PC-3 (cell line): ENCODE measurements around the gene TPPP. TPM values are rescaled to one million over a fixed set of nuclear protein-coding genes. Genes with fewer than 3 reads are reported as not detected.

Source experiments
- ATAC-seq: fragments of 200-7000 bp; cut with Tn5 transposase; 2 replicates; pipeline ENCODE4 v1.9.1; 2020; ENCODE audit warnings: mild to moderate bottlenecking, moderate library complexity
- BruUV-seq: library from RNA; stranded (reverse); fragments of 400-500 nt; replicated peaks from 2 replicates; lab custom pipeline; 2021; lab: Mats Ljungman, UMichigan
- CTCF ChIA-PET: fragments of 300-600 bp; sonication (Branson Sonifier 250); formaldehyde crosslinking; loops from one replicate; lab custom pipeline; 2022; ENCODE audit warnings: antibody characterized with exemption; lab: Charles Lee
- POLR2A ChIA-PET: fragments of 300-600 bp; sonication (Branson Sonifier 250); formaldehyde crosslinking; loops from one replicate; lab custom pipeline; 2022; ENCODE audit warnings: antibody characterized with exemption; ENCODE audit not compliant: unreplicated experiment; lab: Charles Lee
- DNase-seq: peaks from one replicate; pipeline ENCODE4 v3.0.0-alpha.2; 2015
- H2AFZ ChIP-seq: fragments of 300-600 bp; sonication (generic); 2 replicates; pipeline ENCODE4 v1.6.0; 2016; ENCODE audit warnings: antibody characterized with exemption, low read length
- H3F3A ChIP-seq: fragments of 300-600 bp; sonication (generic); one replicate; pipeline ENCODE4 v1.6.0; 2017; ENCODE audit warnings: antibody characterized with exemption, low read length, control low read depth, mild to moderate bottlenecking; ENCODE audit not compliant: unreplicated experiment
- H3K27ac ChIP-seq: fragments of 300-600 bp; sonication (generic); 2 replicates; pipeline ENCODE4 v1.5.1; 2016; ENCODE audit warnings: mild to moderate bottlenecking, low read length
- H3K27me3 ChIP-seq: fragments of 300-600 bp; sonication (generic); 2 replicates; pipeline ENCODE4 v1.6.1; 2016; ENCODE audit warnings: low read length, mixed read lengths
- H3K36me3 ChIP-seq: fragments of 300-600 bp; sonication (generic); 2 replicates; pipeline ENCODE4 v1.6.1; 2016; ENCODE audit warnings: low read depth, mixed run types, low read length, mixed read lengths
- H3K4me1 ChIP-seq: fragments of 300-600 bp; sonication (generic); 2 replicates; pipeline ENCODE4 v1.5.1; 2016; ENCODE audit warnings: low read length; ENCODE audit not compliant: insufficient read depth
- H3K4me2 ChIP-seq: fragments of 300-600 bp; sonication (generic); 2 replicates; pipeline ENCODE4 v1.6.0; 2016; ENCODE audit warnings: low read length
- H3K4me3 ChIP-seq: fragments of 300-600 bp; sonication (generic); 2 replicates; pipeline ENCODE4 v1.5.1; 2016; ENCODE audit warnings: mild to moderate bottlenecking, low read length, mixed read lengths
- H3K79me2 ChIP-seq: fragments of 300-600 bp; sonication (generic); 2 replicates; pipeline ENCODE4 v1.6.1; 2017; ENCODE audit warnings: low read length, mixed read lengths
- H3K9ac ChIP-seq: fragments of 300-600 bp; sonication (generic); 2 replicates; pipeline ENCODE4 v1.6.0; 2016; ENCODE audit warnings: mild to moderate bottlenecking, low read length
- H3K9me2 ChIP-seq: fragments of 300-600 bp; sonication (generic); replicated peaks from 2 replicates; pipeline ENCODE4 v1.6.1; 2016; ENCODE audit warnings: mixed run types, low read length, mixed read lengths
- H3K9me3 ChIP-seq: fragments of 300-600 bp; sonication (generic); 2 replicates; pipeline ENCODE4 v1.6.1; 2016; ENCODE audit warnings: low read length, mixed read lengths
- H4K20me1 ChIP-seq: fragments of 300-600 bp; sonication (generic); 2 replicates; pipeline ENCODE4 v1.6.1; 2016; ENCODE audit warnings: low read length, mixed read lengths
- CTCF ChIP-seq: fragments of 300-600 bp; sonication (generic); conservative IDR thresholded peaks from 2 replicates; pipeline ENCODE4 v1.5.1; 2017; ENCODE audit warnings: antibody characterized with exemption, low read depth, mild to moderate bottlenecking, low read length
- EZH2 ChIP-seq: fragments of 300-600 bp; sonication (generic); IDR thresholded peaks from one replicate; pipeline ENCODE4 v1.6.1; 2017; ENCODE audit warnings: antibody characterized with exemption, mild to moderate bottlenecking, low read length; ENCODE audit not compliant: unreplicated experiment
- EZH2phosphoT487 ChIP-seq: fragments of 300-600 bp; sonication (generic); IDR thresholded peaks from 2 replicates; pipeline ENCODE4 v1.6.1; 2018; ENCODE audit warnings: mild to moderate bottlenecking, antibody characterized with exemption, low read length, borderline replicate concordance
- intact Hi-C: fragments of 100-400 bp; cut with micrococcal nuclease; formaldehyde crosslinking; loops from 2 replicates; pipeline ENCODE4 v1.9.0; 2023
- total RNA-seq: library from RNA; depleted of rRNA; stranded (reverse); fragments of >200 nt; gene quantifications from 2 replicates; pipeline ENCODE4 v1.2.3, GENCODE V29; 2014

The TPPP gene
- total RNA-seq, 1 experiment from 2014 or later = 1.9 TPM

GRCh38 chr5:646396-647201 is 46.6 kb downstream of the TPPP start:
- TF ChIP-seq EZH2 = no peak
- no peak for TF ChIP-seq EZH2phosphoT487
- no peak overlapping the region for H3K4me3 ChIP-seq
- H3K4me1 ChIP-seq = no peaks in the 10 kb centered on the region
- no peaks in the 10 kb centered on the region for H3K79me2 ChIP-seq
- H3K36me3 ChIP-seq = peaks cover 45% of the 10 kb centered on the region
- H4K20me1 ChIP-seq = no peaks in the 10 kb centered on the region
- DNase-seq (no peak), ATAC-seq (no peak)
- H2AFZ ChIP-seq = no peak overlapping the region
- no TSS peak for BruUV-seq
- no peak overlapping the region for H3K9ac ChIP-seq
- intact Hi-C loops = no loop called here
- no peak overlapping the region for H3K4me2 ChIP-seq
- H3K27me3 ChIP-seq = no peaks in the 10 kb centered on the region
- no peak overlapping the region for H3K27ac ChIP-seq
- no peaks in the 10 kb centered on the region for H3K9me2 ChIP-seq
- CTCF ChIA-PET = no interaction called here
- H3F3A ChIP-seq = no peaks in the 10 kb centered on the region
- H3K9me3 ChIP-seq = no peaks in the 10 kb centered on the region
- POLR2A ChIA-PET = no interaction called here

GRCh38 chr5:645421-645820 is 47.7 kb downstream of the TPPP start:
- Histone ChIP-seq H3K36me3 (peaks cover 51% of the 10 kb centered on the region), H3F3A (no peaks in the 10 kb centered on the region), H3K9me3 (no peaks in the 10 kb centered on the region), H3K4me3 (no peak overlapping the region), H3K9ac (no peak overlapping the region), H3K9me2 (no peaks in the 10 kb centered on the region), H3K27ac (no peak overlapping the region), H3K27me3 (no peaks in the 10 kb centered on the region), H4K20me1 (no peaks in the 10 kb centered on the region), H3K4me2 (no peak overlapping the region), H2AFZ (no peak overlapping the region), H3K79me2 (no peaks in the 10 kb centered on the region), H3K4me1 (no peaks in the 10 kb centered on the region)
- ChIA-PET CTCF (no interaction called here), POLR2A (no interaction called here)
- intact Hi-C loops = no loop called here
- no TSS peak for BruUV-seq
- ATAC-seq (no peak), DNase-seq (no peak)
- TF ChIP-seq CTCF (no peak), EZH2phosphoT487 (no peak), EZH2 (no peak)

GRCh38 chr5:644971-645370 is 48.2 kb downstream of the TPPP start:
- H3K9me2 ChIP-seq = no peaks in the 10 kb centered on the region
- H3F3A ChIP-seq = no peaks in the 10 kb centered on the region
- no peak overlapping the region for H2AFZ ChIP-seq
- CTCF ChIA-PET = no interaction called here
- H3K4me3 ChIP-seq = no peak overlapping the region
- ATAC-seq (no peak), DNase-seq (no peak)
- H3K27me3 ChIP-seq = no peaks in the 10 kb centered on the region
- H4K20me1 ChIP-seq = no peaks in the 10 kb centered on the region
- no peak overlapping the region for H3K27ac ChIP-seq
- BruUV-seq = no TSS peak
- H3K9me3 ChIP-seq = no peaks in the 10 kb centered on the region
- H3K9ac ChIP-seq = no peak overlapping the region
- intact Hi-C loops = no loop called here
- H3K4me2 ChIP-seq = no peak overlapping the region
- TF ChIP-seq EZH2 (no peak), CTCF (no peak), EZH2phosphoT487 (no peak)
- POLR2A ChIA-PET = no interaction called here
- no peaks in the 10 kb centered on the region for H3K4me1 ChIP-seq
- H3K79me2 ChIP-seq = no peaks in the 10 kb centered on the region
- H3K36me3 ChIP-seq = peaks cover 54% of the 10 kb centered on the region
